Measurements from ENCODE around the gene ZBP1.
A peak's percentile ranks its signal among the peaks of the same experiment; 100 is the strongest.
"Not testable (repeated sequence)": the region's sequence is repeated elsewhere in the genome, so short reads cannot be mapped to it uniquely, and the experiment has no call there.

The ZBP1 gene

DNA sequence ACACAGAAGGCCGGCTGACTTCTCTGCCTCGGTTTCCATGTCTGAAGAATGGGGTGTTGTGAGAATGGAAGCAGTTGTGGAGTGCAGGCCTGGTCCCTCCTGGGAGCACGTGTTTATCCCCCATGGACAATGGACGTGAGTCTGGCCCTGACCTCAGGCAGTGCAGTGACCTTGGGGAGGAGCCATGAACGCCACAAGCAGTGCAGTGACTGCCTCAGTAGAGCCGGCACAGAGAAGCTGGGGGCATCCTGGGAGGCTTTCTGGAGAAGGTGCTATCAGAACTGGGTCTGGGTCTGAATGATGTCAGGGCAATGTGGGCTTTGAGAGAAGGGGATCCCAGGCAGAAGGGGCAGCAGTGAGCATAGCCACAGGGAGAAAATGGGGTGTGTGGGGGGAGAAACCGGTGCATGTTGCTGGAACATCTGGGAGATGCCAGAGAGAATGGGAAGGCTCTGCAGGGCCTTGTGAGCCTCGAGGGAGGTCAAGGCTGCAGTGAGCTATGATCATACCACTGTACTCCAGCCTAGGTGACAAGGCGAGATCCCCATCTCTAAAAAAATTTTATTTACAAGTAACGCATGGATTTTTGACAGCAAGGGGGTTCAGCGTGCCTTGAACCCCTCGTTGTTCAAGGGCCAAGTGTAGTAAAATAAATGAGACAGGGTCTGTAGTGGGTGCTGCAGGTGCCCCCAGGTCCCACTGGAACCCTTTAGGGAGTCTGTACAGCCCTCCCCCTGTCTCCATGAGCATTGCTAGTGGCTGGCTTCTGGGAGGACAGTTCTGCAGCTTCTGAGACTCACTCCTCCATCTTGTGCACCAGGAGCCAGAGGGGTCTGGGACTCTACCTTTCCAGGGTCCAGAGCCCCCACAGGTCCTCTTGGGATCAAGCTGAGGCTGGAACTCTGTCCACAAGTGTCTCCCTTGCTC lies 27.0 kb upstream of the ZBP1 start:
- DNase-seq (ENCODE audit: low spot score) = no peak

DNA sequence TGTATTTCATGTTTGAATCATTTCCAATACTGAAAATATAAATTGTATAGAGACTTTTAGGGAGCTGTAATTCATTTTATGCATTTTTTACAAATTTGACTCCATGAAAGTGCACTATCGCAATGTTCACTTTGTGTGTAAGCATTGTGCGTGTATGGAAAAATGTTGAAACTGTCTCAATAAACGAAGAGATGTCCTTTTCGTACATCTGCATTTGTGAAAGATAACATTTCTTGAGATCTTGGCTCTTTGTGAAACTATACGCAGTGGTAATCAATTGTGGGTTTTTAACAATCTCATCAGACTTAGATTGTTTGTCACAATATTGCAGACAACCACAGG lies 18.6 kb upstream of the ZBP1 start:
- no peak for DNase-seq (ENCODE audit: low spot score)

DNA sequence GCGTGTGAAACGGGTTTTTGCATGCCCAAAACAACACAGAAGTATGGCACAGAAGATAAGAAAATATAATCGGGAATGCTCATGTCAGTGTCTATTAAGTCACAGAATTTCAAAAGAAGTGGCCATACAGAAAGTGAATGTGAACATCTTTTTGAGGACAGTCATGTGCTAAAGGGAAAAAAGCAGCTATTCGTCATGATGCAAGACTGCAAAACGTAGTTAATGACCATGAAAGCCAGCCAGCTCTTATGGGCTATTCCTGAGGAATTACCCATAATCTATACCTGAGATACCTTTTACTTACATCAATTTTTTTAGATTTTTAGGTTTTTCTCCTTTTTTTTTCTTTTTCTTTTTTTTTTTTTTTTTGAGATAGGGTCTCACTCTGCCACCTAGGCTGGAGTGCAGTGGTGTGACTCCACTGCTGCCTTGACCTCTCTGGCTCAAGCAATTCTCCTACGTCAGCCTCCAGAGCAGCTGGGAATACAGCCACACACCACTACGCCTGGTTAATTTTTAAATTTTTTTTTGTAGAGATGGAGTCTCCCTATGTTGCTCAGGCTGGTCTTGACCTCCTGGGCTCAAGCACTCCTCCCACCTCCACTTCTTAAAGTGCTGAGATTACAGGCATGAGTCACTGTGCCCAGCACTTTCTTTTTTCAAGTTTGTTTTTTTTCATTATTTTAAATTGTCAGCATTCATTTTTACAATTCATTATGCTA lies 18.1 kb upstream of the ZBP1 start:
- DNase-seq (ENCODE audit: low spot score) = no peak

DNA sequence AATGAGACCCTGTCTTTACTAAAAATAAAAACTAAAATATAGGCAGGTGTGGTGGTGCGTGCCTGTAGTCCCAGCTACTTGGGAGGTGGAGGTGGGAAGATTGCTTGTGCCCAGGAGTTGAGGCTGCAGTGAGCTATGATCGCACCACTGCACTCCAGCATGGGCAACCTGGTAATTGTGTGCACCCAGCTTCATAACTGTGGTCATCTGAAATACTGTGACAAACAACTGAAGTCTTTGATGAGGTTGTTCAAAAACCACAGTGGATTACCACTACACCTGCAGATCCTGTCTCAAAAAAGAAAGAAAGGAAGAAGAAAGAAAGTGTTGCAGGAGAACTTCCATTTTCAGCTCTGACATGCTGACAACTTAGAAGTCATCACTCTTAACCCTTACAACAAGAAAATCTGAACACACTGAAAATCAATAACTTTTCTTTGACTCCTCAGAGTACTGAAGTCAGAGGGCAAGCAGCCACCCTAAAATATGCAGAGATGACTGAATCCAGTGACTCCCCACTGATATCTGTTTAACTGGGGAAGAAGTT lies 13.8 kb upstream of the ZBP1 start:
- DNase-seq (ENCODE audit: low spot score) = no peak

DNA sequence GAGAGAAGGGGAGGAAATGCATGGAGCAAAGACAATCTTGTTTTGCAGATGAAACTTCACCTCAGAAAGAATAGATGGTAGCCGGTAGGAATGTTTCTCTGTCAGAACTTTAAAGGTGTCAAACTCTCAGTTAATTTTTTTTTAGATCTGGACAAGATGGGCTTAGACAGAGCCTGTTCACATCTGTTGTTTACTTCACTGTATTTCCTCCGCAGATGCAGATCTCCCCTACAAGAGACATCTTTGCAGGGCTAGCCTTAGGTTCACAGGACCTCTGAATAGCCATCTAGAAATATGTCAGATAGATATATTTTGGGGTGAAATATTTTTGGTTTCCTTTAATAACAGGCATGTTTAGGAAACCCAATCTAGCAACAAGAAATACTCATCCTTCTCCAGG lies 12.1 kb upstream of the ZBP1 start:
- DNase-seq (ENCODE audit: low spot score) = no peak

DNA sequence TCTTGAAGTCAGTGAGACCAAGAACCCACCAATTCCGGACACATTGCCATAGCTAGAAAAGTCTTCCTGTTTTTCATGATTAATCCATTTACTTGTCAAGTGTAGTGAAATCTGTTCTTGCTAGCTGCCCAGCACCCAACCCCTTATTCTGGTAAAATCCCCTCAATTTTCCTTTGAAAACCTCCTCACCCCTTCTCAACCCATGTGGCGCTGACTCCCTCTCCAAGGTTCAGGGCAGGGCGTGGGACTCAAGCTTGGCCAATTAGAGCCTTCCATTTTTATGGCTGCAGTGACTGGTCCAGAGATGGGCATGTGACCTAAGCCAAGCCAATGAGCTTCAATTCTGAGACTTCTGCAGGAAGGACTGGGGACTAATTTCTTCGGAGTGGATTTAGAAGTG lies 9.8 kb upstream of the ZBP1 start:
- no peak for DNase-seq (ENCODE audit: low spot score)

DNA sequence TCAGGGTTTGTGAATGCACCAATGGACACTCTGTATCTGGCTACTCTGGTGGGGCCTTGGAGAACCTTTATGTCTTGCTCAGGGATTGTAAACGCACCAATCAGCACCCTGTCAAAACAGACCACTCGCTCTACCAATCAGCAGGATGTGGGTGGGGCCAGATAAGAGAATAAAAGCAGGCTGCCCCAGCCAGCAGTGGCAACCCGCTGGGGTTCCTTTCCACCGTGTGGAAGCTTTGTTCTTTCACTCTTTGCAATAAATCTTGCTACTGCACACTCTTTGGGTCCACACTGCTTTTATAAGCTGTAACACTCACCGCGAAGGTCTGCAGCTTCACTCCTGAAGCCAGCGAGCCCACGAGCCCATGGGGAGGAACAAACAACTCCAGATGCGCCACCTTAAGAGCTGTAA lies 9.3 kb upstream of the ZBP1 start:
- DNase-seq (ENCODE audit: low spot score) = not testable (repeated sequence)

DNA sequence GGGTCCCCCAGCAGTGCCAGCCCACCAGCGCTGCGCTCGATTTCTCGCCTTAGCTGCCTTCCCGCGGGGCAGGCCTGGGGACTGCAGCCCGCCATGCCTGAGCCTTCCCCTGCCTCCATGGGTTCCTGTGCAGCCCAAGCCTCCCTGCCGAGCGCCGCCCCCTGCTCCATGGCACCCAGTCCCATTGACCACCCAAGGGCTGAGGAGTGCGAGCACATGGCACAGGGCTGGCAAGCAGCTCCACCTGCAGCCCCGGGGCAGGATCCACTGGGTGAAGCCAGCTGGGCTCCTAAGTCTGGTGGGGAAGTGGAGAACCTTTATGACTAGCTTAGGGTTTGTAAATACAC lies 8.7 kb upstream of the ZBP1 start:
- not testable (repeated sequence) for DNase-seq (ENCODE audit: low spot score)

DNA sequence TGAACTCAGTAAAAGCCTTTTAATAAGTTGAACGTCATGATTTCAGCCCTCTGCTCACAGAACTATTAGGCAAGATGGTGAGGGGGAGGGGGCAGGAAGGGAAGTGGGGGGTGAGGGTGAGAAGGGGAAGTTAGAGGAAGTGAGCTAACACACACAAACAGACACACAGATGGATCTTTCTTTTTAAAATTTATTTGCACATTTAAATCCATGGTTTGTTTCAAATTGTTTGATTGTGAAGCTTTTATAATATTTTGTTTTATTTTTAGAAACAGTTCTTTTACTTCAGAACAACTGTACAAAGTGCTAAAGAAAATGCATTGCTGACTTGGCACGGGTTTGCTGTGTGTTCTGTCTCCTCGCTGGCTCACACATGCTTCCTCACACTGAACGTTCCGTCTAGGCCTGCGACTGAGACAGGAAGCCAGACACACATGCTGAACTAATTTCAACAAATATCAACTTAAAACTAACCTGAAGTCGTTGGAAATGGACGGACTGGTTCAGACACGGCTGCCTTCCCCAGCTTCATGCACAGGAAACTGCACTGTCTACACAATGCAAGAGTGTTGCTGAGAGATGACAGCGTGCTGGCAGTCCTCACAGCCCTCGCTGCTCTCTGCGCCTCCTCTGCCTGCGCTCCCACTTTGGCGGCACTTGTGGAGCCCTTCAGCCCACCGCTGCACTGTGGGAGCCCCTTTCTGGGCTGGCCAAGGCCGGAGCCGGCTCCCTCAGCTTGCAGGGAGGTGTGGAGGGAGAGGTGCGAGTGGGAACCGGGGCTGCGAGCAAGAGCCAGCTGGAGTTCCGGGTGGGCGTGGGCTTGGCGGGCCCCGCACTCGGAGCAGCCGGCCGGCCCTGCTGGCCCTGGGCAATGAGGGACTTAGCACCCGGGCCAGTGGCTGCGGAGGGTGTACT lies 8.1 kb upstream of the ZBP1 start:
- DNase-seq (ENCODE audit: low spot score) = no peak

DNA sequence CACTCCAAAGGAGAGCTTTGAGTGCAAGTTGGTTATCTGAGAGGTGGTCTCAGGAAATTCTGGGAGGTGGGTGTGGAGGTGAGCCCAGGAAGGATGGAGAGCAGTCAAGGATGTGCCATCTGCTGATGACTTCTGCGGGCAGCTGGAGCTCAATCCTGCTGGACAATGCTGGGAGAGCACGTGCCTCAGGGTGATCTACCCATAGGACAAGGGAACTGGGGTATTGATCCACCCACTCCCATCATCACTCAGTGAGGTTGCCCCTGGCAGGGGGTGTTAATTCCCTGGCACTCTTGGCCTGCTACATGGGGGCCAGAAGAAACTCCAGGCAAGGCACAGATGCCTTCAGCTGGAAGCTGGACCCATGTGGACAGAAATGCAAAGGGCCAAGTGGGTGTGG lies 7.1 kb upstream of the ZBP1 start:
- DNase-seq (ENCODE audit: low spot score) = no peak

DNA sequence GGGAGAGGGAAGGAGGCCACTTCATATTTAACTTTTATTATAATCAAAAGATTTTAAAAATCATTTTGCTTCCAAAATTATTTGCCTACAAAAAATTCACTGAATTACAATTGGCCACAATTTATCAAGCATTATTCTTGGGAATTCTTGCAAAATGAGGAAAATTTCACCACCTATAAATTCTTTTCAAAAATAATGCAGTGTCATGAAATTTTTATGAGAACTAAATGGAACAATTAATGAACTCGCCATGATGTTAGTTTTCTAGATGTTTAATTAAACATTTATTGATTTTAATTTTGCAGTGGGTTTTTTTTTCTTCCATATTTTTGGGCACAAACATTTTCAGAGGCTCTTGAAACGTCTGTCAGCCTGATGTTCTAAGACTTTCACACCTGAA lies 5.8 kb upstream of the ZBP1 start:
- no peak for DNase-seq (ENCODE audit: low spot score)

DNA sequence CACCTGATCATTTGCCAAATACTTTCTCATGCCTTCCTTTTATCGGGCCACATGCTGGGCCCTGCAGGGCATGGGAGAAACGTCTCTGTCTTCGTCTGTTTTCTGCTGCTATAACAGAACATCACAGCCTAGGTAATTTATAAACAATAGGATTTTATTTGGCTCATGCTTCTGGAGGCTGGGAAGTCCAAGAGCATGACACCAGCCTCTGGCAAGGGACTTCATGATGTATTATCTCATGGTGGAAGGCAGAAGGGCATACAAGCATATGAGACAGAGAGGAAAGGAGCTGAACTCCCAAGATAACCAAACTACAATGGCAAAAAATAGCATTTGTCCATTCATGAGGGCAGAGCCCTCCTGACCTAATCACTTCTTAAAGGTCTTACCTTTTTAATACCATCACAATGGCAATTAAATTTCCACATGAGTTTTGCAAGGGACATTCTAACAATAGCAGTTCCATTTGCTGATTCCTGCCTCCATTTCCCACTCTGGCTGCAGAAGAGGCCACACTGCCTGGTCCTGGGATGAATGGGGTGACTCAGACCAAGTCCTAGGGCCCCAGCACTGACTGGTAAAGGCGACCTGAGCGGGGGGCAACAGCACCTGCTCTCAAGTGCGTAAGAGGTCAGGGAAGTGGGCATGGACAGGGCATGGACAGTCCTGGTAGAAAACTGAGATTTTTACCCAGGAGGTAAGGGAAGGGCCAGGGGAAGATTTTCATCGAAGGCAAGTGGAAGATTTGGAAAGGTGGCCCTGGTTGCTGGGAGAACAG lies 5.1 kb upstream of the ZBP1 start:
- DNase-seq (ENCODE audit: low spot score) = no peak

DNA sequence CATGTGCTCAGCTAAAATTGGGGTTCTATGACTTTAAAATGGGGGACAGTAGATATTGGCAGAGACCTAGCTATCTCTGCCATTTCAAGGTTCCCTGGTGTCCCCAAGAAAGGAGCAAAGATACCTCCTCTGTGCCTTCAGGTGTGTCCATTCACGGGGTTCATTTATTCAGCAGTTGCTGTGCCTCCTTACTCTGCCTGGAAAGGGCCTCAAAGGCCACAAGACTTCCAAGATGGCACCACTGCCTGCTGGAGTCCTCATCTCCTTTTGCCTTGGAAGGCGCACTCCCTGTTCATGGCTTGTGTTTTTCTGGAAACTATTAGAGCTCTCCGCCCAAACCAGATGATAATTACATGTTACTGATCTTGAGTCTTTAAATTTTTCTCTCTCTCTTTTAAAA lies 3.9 kb upstream of the ZBP1 start:
- no peak for DNase-seq (ENCODE audit: low spot score)

DNA sequence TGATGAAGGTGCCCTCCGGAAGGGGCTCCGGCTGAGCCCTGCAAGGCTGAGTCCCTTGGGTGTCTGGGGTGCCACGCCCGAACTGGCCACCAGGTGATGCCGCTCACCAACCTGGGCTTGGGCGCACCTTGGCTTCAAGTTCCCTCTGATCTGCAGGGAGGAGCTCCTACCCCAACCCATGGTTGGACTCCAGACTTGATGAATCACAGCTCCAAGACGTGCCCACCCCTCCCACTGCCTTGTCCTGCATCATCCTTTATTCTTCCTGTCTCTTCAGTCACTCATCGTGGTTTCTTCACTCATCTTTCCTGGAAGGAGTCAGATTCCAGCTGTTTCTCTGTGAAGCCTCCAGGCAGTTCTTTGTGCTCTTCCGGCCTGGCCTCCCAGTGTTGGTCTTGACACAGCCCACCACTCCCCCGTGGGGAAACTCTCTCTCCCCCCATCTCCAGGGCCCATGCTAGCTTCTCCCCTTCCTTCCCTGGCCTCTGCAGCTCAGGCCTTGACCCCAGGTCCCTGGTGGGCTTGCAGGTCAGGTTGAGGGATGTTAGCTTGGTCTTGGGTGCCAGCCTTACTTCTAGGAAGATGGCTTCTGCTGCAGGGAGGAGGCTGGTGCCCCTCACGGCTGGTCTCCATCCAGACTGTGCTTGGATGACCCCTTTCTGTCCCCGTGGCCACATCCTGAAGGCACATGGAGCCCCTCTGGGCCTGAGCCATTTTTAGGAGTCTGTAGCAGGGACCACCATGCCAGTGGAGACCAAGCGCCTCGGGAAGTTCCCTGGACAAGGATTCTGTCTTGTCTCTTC lies 2.6 kb upstream of the ZBP1 start:
- DNase-seq (ENCODE audit: low spot score) = peak; percentile 47

DNA sequence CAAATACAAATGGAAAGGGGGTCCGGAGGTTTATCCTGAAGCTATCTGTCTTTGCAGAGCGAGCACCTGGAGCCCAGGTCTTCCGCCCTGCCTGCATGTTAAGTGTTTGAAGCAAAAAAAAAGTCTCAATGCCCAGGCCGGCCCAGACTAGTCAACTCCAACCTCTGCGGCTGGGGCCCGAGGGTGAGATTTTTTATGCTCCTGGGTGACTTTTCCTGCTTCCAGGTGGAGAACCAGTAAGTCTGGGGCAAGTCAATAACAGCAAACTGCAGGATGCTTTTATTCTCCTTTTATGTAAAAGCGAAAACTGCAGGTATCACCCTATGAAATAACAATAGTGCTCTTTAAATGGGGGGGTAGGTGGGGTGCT lies 2.0 kb upstream of the ZBP1 start:
- no peak for DNase-seq (ENCODE audit: low spot score)

DNA sequence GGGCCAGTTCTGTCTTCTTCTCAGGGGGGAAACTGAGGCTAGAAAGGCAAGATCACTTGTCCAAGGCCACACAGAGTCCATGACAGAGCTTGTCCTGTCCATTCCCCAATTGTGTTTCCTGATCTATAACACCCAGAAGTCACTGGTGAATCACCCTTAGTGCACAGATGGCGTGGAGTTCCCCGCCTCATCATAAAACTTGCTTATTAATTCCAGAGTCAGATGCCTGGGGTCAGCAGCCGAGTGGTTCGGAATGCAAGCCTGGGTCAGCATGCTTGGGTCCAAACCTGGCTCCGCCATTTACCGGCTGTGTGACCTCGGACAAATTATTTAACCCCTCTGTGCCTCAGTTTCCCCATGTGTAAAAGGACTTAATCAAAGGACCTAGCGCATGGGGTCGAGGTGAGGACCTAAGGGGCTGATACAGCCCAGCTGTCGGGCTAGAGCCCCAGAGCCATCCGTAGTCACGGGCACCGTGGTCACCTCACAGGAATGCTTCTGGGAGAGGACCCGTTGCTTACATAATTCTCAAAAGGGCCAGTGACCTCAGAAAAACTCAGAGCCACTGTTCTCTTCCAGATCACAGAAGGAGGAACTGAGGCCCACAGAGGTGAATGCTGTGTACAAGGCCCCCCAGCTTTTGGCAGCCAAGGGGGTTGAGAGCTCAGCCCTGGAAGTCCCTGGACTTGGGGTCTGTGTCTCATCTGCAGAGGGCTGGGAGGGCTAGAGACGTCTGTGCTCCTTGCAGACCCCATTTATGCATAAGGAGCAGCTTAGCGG lies 1.4 kb upstream of the ZBP1 start:
- no peak for DNase-seq (ENCODE audit: low spot score)

DNA sequence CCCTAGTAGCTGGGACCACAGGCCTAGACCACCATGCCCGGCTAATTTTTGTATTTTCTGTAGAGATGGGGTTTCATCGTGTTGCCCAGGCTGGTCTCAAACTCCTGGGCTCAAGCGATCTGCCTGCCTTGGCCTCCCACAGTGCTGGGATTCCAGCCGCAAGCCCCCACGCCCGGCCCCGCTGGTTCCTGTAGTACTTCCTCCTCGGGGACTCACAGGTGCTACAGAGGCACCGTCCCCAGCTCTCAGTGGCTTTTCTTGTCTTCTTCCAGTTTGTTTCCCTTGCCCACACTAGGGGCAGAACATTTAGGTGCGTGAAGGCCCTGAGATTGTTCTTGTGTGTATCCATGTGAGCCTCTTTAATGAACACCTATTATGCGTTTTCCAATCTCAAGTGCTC lies 773 bp upstream of the ZBP1 start:
- DNase-seq (ENCODE audit: low spot score) = no peak

DNA sequence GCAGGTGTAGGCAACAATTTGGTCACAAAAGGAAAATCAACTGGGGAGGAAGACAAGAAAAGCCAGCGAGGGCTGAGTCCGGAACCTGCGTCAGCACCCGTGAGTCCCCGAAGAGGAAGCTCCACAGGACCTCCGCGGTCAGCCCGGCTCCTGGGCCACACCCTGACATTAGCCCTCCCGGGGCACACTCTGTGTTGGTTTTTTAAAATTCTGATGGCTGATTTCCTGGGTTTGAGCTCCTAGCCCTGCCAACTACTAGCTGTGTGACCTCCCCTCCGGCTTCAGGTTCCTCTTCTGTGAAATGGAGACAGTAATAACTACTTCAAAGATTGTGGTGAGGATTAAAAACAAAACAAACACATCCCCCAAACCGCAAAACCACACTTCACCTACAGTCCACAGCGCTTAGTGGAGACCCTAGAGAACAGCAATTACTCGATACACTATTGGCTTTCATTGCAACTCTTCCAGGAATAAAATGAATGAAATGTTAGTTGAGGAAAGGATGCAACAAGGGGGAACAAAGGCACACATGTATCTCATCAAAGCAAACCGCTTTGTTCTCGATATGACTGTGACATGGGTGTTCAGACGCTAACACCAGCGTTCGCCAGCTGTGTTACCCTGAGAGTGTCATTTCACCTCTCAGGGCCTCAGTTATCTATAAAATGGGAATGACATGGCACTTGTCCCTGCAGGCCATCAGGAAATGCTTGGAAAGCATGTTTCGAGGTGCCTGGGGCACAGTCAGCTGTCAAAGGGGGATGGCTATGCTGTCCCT lies 985 bp downstream of the ZBP1 start:
- DNase-seq (ENCODE audit: low spot score) = no peak

DNA sequence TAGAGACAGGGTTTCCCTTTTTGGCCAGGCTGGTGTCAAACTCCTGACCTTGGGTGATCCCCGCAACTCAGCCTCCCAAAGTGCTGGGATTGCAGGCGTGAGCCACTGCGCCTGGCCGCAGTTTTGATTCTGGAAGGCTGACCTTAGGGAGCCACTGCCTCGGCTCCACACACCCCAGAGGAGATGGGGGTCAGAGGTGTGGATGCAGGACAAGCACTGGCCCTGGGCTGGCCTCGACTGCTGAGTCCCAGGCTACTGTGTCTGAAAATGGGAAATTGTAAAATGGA lies 1.5 kb downstream of the ZBP1 start:
- DNase-seq (ENCODE audit: low spot score) = no peak

Data from SK-N-DZ (cell line).